ENCODE measurements around the gene ZSWIM8.

DNA sequence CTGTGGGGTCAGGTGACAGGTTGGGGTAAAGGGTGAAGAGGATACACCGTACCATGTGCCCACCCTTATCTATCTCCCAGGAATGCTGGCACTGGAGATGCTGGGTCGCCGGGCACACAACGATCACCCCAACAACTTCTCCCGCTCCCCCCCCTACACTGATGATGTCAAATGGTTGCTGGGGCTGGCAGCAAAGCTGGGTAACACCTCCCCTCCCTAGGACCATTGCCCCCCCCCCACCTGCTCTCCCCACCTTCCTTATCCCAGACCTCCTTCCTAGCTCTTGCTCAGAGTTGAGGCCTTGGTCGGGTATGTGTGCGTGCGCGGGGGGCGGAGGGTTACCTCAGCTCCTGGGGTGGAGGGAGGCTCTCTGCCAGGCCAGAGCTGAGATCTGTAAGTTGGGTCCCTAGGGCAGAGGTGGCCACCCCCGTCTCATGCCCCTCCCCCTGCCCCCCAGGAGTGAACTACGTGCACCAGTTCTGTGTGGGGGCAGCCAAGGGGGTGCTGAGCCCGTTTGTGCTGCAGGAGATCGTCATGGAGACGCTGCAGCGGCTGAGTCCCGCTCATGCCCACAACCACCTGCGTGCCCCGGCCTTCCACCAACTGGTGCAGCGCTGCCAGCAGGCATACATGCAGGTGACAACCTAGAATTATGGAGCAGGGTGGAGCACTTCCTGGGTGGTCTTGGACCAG lies 15.3 kb downstream of the ZSWIM8 start:
- no peak for TF ChIP-seq JUND (IDR thresholded peaks at IDR 0.05; ENCODE audit: low read length)
- no peak for TF ChIP-seq BRCA1 (IDR thresholded peaks at IDR 0.05; ENCODE audit: low read depth, low read length)
- TF ChIP-seq, protein P1, sequence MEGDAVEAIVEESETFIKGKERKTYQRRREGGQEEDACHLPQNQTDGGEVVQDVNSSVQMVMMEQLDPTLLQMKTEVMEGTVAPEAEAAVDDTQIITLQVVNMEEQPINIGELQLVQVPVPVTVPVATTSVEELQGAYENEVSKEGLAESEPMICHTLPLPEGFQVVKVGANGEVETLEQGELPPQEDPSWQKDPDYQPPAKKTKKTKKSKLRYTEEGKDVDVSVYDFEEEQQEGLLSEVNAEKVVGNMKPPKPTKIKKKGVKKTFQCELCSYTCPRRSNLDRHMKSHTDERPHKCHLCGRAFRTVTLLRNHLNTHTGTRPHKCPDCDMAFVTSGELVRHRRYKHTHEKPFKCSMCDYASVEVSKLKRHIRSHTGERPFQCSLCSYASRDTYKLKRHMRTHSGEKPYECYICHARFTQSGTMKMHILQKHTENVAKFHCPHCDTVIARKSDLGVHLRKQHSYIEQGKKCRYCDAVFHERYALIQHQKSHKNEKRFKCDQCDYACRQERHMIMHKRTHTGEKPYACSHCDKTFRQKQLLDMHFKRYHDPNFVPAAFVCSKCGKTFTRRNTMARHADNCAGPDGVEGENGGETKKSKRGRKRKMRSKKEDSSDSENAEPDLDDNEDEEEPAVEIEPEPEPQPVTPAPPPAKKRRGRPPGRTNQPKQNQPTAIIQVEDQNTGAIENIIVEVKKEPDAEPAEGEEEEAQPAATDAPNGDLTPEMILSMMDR (IDR thresholded peaks at IDR 0.05; ENCODE audit: control extremely low read depth in 1 of 3, insufficient read depth in 1 of 3, low read depth in 1 of 3, low read length in 3 of 3) = no peak
- no peak for TF ChIP-seq TAF1 (IDR thresholded peaks at IDR 0.05; ENCODE audit: low read depth, low read length)
- no peak for TF ChIP-seq GTF2F1 (IDR thresholded peaks at IDR 0.05; ENCODE audit: borderline replicate concordance, low read depth, low read length)
- no peak for TF ChIP-seq KDM5A (IDR thresholded peaks at IDR 0.05; ENCODE audit: low read length)
- no peak for TF ChIP-seq KDM1A (IDR thresholded peaks at IDR 0.05; ENCODE audit: borderline replicate concordance, low read length)
- TF ChIP-seq CEBPB (IDR thresholded peaks at IDR 0.05; ENCODE audit: low read depth, low read length) = no peak
- TF ChIP-seq YY1 (IDR thresholded peaks at IDR 0.05; ENCODE audit: low read depth, low read length) = no peak
- no peak for TF ChIP-seq POU5F1 (IDR thresholded peaks at IDR 0.05; ENCODE audit: low read depth, low read length)
- TF ChIP-seq, protein P2, sequence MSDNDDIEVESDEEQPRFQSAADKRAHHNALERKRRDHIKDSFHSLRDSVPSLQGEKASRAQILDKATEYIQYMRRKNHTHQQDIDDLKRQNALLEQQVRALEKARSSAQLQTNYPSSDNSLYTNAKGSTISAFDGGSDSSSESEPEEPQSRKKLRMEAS (IDR thresholded peaks at IDR 0.05) = no peak
- TF ChIP-seq POLR2A (IDR thresholded peaks at IDR 0.05; ENCODE audit: control extremely low read depth in 1 of 2, low read depth in 2 of 2, low read length in 2 of 2) = peak in 1 of 2 experiments; percentile 9; a peak in 1 of 3 replicates
- TF ChIP-seq, protein P3, sequence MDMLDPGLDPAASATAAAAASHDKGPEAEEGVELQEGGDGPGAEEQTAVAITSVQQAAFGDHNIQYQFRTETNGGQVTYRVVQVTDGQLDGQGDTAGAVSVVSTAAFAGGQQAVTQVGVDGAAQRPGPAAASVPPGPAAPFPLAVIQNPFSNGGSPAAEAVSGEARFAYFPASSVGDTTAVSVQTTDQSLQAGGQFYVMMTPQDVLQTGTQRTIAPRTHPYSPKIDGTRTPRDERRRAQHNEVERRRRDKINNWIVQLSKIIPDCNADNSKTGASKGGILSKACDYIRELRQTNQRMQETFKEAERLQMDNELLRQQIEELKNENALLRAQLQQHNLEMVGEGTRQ (IDR thresholded peaks at IDR 0.05; ENCODE audit: low read length) = no peak
